T-helper 1 cell (primary cell): ENCODE measurements around the gene PCDHB11.
"Not testable (repeated sequence)": the region's sequence is repeated elsewhere in the genome, so short reads cannot be mapped to it uniquely, and the experiment has no call there.

ENCODE experiments used
- DNase-seq, 5 donors: peaks; one replicate each; pipeline ENCODE4 v3.0.0-alpha.2; 2012 to 2020

PCDHB11 gene

DNA sequence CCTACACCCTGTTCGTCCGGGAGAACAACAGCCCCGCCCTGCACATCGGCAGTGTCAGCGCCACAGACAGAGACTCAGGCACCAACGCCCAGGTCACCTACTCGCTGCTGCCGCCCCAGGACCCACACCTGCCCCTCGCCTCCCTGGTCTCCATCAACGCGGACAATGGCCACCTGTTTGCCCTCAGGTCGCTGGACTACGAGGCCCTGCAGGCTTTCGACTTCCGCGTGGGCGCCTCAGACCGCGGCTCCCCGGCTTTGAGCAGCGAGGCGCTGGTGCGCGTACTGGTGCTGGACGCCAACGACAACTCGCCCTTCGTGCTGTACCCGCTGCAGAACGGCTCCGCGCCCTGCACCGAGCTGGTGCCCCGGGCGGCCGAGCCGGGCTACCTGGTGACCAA lies 10.7 kb upstream of the PCDHB11 start:
- DNase-seq = not testable (repeated sequence)

DNA sequence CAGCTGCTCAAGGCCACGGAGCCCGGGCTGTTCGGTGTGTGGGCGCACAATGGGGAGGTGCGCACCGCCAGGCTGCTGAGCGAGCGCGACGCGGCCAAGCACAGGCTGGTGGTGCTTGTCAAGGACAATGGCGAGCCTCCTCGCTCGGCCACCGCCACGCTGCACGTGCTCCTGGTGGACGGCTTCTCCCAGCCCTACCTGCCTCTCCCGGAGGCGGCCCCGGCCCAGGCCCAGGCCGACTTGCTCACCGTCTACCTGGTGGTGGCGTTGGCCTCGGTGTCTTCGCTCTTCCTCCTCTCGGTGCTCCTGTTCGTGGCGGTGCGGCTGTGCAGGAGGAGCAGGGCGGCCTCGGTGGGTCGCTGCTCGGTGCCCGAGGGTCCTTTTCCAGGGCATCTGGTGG lies 10.3 kb upstream of the PCDHB11 start:
- not testable (repeated sequence) for DNase-seq

DNA sequence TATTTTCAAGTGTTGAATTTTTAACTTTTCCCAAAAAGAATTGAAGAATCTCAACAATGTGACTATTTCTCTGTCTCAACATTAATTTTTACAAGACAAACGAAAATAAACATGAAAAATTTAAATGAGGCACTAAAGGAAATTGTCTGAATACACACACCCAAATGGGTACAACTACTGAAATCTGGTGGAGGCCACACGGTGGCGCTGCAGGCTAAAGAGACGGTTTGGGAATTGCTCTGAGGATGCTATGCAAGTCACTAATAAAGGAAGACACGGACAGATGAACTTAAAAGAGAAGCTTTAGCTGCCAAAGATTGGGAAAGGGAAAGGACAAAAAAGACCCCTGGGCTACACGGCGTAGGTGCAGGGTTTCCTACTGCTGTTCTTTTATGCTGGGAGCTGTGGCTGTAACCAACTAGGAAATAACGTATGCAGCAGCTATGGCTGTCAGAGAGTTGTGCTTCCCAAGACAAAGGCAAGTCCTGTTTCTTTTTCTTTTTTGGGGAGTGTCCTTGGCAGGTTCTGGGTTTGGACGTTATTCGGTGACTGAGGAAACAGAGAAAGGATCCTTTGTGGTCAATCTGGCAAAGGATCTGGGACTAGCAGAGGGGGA lies 7.2 kb upstream of the PCDHB11 start, which contains the start of gene PCDHB10:
Gene PCDHB10 (plus strand): TSS at position 244 of the 616 bp plus-strand sequence. CDS start 200 bp downstream, at position 444.
- DNase-seq = no peak

DNA sequence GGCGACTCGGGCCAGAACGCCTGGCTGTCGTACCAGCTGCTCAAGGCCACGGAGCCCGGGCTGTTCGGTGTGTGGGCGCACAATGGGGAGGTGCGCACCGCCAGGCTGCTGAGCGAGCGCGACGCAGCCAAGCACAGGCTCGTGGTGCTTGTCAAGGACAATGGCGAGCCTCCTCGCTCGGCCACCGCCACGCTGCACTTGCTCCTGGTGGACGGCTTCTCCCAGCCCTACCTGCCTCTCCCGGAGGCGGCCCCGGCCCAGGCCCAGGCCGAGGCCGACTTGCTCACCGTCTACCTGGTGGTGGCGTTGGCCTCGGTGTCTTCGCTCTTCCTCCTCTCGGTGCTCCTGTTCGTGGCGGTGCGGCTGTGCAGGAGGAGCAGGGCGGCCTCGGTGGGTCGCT lies 5.1 kb upstream of the PCDHB11 start:
- not testable (repeated sequence) for DNase-seq

DNA sequence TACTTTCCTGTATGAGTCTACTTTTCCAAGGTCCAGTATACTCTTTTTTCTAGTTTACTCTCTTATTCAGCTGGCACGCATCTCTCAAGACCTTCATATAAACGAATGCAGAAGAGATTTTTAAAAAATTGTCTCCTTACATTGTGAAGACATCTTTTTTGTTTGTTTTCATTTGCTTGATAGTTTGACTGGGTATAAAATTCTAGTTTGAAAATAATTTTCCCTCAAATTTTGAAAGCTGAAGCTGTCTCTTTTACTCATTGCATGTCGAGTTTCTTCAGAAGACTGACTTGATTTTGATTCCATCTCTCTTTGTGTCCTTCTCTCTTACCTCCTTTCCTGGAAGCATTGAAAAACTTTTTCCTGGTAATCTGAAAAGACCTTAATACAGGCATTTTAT lies 3.1 kb upstream of the PCDHB11 start:
- DNase-seq = no peak

DNA sequence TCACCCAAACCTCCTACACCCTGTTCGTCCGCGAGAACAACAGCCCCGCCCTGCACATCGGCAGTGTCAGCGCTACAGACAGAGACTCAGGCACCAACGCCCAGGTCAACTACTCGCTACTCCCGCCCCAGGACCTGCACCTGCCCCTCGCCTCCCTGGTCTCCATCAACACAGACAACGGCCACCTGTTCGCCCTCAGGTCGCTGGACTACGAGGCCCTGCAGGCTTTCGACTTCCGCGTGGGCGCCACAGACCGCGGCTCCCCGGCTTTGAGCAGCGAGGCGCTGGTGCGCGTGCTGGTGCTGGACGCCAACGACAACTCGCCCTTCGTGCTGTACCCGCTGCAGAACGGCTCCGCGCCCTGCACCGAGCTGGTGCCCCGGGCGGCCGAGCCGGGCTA lies 1.7 kb downstream of the PCDHB11 start:
- not testable (repeated sequence) for DNase-seq

DNA sequence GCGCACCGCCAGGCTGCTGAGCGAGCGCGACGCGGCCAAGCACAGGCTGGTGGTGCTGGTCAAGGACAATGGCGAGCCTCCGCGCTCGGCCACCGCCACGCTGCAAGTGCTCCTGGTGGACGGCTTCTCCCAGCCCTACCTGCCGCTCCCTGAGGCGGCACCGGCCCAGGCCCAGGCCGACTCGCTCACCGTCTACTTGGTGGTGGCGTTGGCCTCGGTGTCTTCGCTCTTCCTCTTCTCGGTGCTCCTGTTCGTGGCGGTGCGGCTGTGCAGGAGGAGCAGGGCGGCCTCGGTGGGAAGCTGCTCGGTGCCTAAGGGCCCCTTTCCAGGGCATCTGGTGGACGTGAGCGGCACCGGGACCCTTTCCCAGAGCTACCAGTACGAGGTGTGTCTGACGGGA lies 2.2 kb downstream of the PCDHB11 start:
- not testable (repeated sequence) for DNase-seq

DNA sequence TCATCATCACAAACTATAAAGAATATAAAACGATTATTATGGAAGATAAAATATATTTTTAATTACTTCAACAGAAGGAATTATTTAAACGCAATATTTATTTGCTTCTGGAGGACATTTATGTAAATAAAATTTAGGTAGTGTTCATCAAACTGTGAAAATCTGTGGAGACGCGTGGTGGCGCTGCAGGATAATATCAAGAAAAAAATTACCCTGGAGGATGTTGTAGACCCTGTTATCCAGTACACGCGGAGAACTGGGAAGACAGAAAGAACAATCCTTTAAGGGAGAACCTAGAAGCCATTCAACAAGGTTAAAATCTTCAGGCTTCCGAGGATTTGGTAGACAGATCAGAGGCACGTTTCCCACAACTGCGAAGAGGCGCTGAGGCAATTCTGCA lies 9.1 kb downstream of the PCDHB11 start, which contains the start of gene PCDHB12:
Gene PCDHB12 (plus strand): TSS at position 242 of the 400 bp plus-strand sequence. CDS start 189 bp downstream, outside the sequence.
- DNase-seq = no peak

DNA sequence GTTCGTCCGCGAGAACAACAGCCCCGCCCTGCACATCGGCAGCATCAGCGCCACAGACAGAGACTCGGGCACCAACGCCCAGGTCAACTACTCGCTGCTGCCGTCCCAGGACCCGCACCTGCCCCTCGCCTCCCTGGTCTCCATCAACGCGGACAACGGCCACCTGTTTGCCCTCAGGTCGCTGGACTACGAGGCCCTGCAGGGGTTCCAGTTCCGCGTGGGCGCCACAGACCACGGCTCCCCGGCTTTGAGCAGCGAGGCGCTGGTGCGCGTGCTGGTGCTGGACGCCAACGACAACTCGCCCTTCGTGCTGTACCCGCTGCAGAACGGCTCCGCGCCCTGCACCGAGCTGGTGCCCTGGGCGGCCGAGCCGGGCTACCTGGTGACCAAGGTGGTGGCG lies 10.9 kb downstream of the PCDHB11 start:
- DNase-seq = not testable (repeated sequence)

DNA sequence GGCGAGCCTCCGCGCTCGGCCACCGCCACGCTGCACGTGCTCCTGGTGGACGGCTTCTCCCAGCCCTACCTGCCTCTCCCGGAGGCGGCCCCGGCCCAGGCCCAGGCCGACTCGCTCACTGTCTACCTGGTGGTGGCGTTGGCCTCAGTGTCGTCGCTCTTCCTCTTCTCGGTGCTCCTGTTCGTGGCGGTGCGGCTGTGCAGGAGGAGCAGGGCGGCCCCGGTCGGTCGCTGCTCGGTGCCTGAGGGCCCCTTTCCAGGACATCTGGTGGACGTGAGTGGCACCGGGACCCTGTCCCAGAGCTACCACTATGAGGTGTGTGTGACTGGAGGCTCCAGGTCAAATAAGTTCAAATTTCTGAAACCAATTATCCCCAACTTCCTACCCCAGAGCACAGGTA lies 11.4 kb downstream of the PCDHB11 start:
- not testable (repeated sequence) for DNase-seq

DNA sequence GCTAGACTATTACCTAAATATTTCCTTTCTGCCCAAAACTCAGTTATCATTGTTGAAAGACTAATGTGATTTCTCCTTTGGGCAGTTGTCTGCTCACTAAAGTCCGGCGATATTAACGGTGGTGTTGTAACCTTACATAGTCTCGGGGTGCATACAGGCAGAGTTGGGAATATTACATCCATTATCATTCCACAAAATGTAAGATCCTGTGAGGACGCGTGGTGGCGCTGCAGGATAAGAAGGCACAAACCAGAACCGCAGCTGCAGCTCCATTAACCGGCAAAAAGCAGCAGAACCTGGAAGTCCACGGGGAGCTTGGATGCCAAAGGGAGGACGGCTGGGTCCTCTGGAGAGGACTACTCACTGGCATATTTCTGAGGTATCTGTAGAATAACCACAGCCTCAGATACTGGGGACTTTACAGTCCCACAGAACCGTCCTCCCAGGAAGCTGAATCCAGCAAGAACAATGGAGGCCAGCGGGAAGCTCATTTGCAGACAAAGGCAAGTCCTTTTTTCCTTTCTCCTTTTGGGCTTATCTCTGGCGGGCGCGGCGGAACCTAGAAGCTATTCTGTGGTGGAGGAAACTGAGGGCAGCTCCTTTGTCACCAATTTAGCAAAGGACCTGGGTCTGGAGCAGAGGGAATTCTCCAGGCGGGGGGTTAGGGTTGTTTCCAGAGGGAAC lies 14.4 kb downstream of the PCDHB11 start, which contains the start of gene PCDHB13:
Gene PCDHB13 (plus strand): TSS at position 264 of the 684 bp plus-strand sequence. CDS start 205 bp downstream, at position 469.
- peak in 1 of 5 donors; percentile 8 for DNase-seq

DNA sequence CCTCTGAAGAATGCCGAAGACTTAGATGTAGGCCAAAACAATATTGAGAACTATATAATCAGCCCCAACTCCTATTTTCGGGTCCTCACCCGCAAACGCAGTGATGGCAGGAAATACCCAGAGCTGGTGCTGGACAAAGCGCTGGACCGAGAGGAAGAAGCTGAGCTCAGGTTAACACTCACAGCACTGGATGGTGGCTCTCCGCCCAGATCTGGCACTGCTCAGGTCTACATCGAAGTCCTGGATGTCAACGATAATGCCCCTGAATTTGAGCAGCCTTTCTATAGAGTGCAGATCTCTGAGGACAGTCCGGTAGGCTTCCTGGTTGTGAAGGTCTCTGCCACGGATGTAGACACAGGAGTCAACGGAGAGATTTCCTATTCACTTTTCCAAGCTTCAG lies 15.2 kb downstream of the PCDHB11 start:
- not testable (repeated sequence) for DNase-seq

DNA sequence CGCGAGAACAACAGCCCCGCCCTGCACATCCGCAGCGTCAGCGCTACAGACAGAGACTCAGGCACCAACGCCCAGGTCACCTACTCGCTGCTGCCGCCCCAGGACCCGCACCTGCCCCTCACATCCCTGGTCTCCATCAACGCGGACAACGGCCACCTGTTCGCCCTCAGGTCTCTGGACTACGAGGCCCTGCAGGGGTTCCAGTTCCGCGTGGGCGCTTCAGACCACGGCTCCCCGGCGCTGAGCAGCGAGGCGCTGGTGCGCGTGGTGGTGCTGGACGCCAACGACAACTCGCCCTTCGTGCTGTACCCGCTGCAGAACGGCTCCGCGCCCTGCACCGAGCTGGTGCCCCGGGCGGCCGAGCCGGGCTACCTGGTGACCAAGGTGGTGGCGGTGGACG lies 16.1 kb downstream of the PCDHB11 start:
- DNase-seq = not testable (repeated sequence)

DNA sequence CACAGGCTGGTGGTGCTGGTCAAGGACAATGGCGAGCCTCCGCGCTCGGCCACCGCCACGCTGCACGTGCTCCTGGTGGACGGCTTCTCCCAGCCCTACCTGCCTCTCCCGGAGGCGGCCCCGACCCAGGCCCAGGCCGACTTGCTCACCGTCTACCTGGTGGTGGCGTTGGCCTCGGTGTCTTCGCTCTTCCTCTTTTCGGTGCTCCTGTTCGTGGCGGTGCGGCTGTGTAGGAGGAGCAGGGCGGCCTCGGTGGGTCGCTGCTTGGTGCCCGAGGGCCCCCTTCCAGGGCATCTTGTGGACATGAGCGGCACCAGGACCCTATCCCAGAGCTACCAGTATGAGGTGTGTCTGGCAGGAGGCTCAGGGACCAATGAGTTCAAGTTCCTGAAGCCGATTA lies 16.6 kb downstream of the PCDHB11 start:
- not testable (repeated sequence) for DNase-seq

DNA sequence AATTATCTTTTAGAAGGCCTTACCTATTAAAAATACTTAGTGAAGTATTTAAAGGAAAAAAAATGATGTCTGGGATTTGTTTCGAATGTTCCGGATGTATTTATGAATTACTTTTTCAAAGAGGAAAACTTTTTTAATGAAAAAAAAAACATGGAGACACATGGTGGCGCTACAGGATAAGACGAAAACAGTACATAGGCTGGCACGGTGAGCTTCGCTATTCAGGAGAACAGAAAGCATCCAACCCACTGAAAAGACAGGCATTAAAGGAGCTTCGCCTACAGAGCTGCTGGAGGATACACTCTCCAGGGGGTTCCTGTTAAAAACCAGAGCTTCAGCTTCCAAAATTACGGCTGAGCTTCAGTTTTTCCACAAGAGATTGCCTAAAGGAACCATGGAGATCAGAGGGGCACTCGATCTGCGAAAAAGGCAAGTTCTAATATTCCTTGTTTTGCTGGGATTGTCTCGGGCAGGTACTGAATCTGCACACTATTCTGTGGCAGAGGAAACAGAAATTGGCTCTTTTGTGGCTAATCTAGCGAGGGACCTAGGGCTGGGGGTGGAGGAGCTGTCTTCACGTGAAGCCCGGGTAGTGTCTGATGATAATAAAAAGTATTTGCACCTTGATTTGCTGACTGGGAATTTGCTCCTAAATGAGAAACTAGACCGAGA lies 23.8 kb downstream of the PCDHB11 start, which contains the start of gene PCDHB14:
Gene PCDHB14 (plus strand): TSS at position 232 of the 672 bp plus-strand sequence. CDS start 163 bp downstream, at position 395.
- DNase-seq = no peak

DNA sequence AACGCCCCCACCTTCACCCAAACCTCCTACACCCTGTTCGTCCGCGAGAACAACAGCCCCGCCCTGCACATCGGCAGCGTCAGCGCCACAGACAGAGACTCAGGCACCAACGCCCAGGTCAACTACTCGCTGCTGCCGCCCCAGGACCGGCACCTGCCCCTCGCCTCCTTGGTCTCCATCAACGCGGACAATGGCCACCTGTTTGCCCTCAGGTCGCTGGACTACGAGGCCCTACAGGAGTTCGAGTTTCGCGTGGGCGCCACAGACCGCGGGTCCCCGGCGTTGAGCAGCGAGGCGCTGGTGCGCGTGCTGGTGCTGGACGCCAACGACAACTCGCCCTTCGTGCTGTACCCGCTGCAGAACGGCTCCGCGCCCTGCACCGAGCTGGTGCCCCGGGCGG lies 25.4 kb downstream of the PCDHB11 start:
- DNase-seq = not testable (repeated sequence)

DNA sequence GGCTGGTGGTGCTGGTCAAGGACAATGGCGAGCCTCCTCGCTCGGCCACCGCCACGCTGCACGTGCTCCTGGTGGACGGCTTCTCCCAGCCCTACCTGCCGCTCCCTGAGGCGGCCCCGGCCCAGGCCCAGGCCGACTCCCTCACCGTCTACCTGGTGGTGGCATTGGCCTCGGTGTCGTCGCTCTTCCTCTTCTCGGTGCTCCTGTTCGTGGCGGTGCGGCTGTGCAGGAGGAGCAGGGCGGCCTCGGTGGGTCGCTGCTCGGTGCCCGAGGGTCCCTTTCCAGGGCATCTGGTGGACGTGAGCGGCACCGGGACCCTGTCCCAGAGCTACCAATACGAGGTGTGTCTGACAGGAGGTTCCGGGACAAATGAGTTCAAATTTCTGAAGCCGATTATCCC lies 26.0 kb downstream of the PCDHB11 start:
- DNase-seq = not testable (repeated sequence)

DNA sequence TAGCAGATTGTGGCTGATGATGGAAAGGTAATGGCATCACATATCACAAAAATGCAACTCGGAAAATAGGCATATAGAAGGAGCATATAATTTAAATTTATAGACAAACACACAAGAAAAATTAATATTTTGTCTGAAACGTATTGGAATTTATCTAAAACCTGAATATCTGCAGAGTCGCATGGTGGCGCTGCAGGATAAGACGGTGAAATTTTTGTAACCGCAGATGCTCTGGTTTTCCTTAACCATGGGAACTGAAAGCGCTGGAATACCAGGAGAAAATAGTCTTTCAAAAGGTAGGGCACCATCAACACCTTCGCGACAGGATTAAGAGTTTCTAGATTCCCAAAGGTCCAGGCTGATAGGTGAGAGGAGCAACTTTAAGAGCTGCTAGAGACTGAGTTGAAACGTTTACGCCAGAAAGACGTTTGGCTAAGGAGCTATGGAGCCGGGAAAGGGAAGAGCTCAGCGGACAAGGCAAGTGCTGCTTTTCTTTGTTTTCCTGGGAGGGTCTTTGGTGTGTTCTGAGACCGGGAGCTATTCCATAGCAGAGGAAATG lies 34.8 kb downstream of the PCDHB11 start:
- no peak for DNase-seq

DNA sequence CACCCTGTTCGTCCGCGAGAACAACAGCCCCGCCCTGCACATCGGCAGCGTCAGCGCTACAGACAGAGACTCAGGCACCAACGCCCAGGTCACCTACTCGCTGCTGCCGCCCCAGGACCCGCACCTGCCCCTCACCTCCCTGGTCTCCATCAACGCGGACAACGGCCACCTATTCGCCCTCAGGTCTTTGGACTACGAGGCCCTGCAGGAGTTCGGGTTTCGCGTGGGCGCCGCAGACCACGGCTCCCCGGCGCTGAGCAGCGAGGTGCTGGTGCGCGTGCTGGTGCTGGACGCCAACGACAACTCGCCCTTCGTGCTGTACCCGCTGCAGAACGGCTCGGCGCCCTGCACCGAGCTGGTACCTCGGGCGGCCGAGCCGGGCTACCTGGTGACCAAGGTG lies 36.5 kb downstream of the PCDHB11 start:
- DNase-seq = not testable (repeated sequence)

DNA sequence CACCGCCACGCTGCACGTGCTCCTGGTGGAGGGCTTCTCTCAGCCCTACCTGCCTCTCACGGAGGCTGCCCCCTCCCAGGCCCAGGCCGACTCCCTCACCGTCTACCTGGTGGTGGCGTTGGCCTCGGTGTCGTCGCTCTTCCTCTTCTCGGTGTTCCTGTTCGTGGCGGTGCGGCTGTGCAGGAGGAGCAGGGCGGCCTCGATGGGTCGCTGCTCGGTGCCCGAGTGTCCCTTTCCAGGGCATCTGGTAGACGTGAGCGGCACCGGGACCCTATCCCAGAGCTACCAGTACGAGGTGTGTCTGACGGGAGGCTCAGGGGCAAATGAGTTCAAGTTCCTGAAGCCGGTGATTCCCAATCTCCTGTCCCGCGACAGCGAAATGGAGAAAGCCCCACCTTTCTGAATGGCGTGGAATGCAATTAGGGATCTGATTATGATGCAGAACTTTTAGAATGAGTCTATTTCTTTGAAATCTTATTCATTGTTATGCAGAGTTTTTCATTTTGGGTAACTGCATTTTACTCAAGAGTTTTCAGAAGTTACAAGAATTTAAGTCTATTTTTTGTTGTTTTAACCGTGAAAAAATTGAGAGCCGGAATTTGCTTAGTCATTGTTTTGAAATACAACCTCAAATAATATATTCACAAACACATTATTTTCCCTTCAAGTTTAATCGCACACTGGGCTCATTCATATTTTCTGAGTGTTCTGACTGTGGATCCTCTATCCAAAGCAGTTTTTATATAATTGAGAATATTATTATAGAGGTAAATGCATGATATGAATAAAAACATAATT lies 37.3 kb downstream of the PCDHB11 start:
- no peak for DNase-seq

DNA sequence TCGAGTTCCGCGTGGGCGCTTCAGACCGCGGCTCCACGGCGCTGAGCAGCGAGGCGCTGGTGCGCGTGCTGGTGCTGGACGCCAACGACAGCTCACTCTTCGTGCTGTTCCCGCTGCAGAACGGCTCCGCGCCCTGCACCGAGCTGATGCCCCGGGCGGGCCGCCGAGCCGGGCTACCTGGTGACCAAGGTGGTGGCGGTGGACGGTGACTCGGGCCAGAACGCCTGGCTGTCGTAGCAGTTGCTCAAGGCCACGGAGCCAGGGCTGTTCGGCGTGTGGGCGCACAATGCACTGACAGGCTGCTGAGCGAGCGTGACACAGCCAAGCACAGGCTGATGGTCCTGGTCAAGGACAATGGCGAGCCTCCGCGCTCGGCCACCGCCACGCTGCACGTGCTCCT lies 42.1 kb downstream of the PCDHB11 start:
- no peak for DNase-seq

DNA sequence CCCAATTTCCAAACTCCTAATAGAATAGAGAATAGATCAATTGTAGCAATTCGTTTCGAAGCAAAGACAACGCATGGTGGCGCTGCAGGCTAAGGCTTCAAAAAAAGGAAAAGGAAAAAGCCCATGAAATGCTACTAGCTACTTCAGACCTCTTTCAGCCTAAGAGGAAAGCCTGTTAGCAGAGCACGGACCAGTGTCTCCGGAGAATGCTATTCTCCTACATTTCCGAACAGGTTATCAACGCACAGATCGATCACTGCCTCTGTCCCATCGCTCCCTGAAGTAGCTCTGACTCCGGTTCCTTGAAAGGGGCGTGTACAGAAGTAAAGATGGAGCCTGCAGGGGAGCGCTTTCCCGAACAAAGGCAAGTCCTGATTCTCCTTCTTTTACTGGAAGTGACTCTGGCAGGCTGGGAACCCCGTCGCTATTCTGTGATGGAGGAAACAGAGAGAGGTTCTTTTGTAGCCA lies 45.9 kb downstream of the PCDHB11 start, which contains the start of gene PCDHB15:
Gene PCDHB15 (plus strand): TSS at position 146 of the 468 bp plus-strand sequence. CDS start 184 bp downstream, at position 330.
- no peak for DNase-seq
